ENCODE results near the gene KCNQ1.

DNA sequence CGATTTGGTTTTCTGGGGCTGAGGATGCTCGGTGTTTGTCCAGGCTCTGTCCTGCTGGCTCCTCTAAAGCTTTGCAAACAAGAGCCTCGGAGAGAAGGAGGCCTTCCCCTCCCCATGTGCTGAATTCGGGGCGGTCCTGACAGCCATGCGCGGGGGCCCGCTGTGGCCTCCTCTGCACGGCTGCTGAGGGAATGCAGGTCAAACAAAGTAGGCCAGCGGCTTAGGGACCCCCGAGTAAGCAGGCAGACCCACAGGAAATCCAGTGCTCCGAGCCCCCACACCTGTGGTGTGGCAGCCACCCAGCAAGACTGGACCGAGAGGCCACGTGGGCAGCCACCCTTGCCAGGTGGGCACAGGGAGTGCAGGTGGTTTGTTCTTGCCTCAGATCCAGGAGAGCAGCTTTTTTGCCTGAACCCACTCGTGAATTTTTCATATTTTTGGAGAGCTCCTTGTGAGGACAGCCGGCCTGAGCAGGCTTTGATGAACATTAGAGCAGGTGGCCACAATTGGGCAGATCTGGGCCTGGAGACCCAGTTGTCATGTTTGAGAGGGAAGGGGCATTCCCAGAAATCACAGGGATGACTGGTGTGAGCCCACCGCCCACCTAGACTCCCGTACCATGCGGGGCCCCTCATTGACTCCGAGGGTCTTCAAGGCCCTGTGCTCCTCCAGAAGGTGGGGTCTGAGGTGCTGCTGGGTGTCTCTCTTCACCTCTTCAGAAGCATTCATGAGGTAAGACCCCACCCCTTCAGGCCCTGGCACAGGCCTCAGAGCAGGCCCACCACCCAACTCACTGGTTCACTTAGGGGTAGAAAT lies 298.0 kb downstream of the KCNQ1 start:
- TF ChIP-seq MXI1 (IDR thresholded peaks at IDR 0.05; ENCODE audit: borderline replicate concordance, low read depth, low read length), result no peak
- no peak for TF ChIP-seq KAT7 (CRISPR knock-in tag; IDR thresholded peaks at IDR 0.05; ENCODE audit: borderline replicate concordance)
- TF ChIP-seq ZNF616 (CRISPR knock-in tag; IDR thresholded peaks at IDR 0.05; ENCODE audit: low read depth), result no peak

All from HepG2 (cell line).